BE2C (cell line): ENCODE results near the gene MAPK7.

ENCODE experiments used
- DNase-seq: peaks from one replicate; pipeline ENCODE4 v3.0.0-alpha.2; 2020
- H3K27me3 ChIP-seq: fragments of 250-450 bp; sonication (Bioruptor Pico); 2 replicates; pipeline ENCODE4 v1.5.1; 2020; ENCODE audit warnings: mild to moderate bottlenecking
- H3K36me3 ChIP-seq: fragments of 250-450 bp; sonication (Bioruptor Pico); 2 replicates; pipeline ENCODE4 v1.5.1; 2020; ENCODE audit warnings: mild to moderate bottlenecking
- H3K4me1 ChIP-seq: fragments of 250-450 bp; sonication (Bioruptor Pico); 2 replicates; pipeline ENCODE4 v1.5.1; 2020
- H3K4me3 ChIP-seq: 2 replicates; pipeline ENCODE4 v1.5.1; 2011; ENCODE audit warnings: low read depth, low read length
- H3K9me3 ChIP-seq: fragments of 250-450 bp; sonication (Bioruptor Pico); 2 replicates; pipeline ENCODE4 v1.5.1; 2020
- TF ChIP-seq, protein P1 (sequence below): IDR thresholded peaks from 2 replicates; pipeline ENCODE4 v1.5.1; 2012; ENCODE audit warnings: mild to moderate bottlenecking, low read depth, low read length

MAPK7 gene

DNA sequence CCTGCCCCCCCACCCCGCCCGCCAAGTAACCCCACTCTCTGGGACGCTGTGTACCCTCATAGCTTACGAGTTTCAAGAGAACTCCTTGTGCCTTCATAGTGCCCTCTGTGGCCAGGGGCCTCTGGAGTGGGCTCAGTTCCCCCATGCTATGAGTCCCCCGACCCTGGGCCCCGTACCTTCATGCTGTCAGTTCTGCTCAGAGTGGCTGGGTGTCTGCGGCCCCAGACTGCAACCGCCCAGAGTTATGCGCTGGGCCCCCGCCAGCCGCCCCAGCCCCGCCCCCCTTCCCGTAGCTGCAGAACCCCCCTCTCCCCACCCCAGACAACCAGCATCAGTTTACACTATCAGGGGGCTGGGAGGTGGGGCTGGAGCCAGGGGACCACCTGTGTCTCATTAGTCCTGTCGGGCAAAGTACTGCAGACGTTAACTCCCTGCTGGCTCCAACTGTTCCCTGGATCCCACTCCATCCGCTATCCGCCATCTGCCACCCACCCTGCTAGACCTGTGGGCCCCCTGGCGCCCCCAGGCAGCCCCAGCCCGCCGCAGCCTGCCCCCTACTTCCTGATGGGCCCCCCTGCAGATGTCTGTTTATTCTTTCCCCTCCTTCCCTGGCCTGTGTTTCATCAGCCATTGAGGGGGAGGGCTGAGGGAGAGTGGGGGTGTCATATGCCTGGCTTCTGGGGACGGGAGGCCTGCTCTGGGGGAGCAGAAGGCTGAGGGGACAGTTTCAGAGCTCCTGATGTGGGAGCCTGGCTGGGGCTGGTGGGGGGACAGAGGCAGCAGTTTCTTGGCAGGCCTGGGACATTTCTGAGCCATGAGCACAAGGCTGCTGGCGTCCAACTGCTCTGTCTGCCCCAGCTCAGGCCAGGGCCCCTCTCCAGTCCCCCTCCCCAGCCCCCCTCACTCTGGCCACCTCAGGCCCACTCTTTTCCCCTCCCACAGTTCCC, 8.9 kb downstream of the MAPK7 start, which contains the start of gene MFAP4:
Gene MFAP4, minus strand, starts transcription at position 217 of the 947 bp plus-strand sequence. Its CDS starts 35 bp downstream, at position 182.
- no peaks in the 10 kb centered on the region for H3K4me1 ChIP-seq
- no peaks in the 10 kb centered on the region for H3K36me3 ChIP-seq
- TF ChIP-seq, protein P1, sequence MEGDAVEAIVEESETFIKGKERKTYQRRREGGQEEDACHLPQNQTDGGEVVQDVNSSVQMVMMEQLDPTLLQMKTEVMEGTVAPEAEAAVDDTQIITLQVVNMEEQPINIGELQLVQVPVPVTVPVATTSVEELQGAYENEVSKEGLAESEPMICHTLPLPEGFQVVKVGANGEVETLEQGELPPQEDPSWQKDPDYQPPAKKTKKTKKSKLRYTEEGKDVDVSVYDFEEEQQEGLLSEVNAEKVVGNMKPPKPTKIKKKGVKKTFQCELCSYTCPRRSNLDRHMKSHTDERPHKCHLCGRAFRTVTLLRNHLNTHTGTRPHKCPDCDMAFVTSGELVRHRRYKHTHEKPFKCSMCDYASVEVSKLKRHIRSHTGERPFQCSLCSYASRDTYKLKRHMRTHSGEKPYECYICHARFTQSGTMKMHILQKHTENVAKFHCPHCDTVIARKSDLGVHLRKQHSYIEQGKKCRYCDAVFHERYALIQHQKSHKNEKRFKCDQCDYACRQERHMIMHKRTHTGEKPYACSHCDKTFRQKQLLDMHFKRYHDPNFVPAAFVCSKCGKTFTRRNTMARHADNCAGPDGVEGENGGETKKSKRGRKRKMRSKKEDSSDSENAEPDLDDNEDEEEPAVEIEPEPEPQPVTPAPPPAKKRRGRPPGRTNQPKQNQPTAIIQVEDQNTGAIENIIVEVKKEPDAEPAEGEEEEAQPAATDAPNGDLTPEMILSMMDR = no peak
- DNase-seq = peak; percentile 67
- no peak within 1 kb of the TSS for H3K4me3 ChIP-seq
- H3K9me3 ChIP-seq = no peaks in the 10 kb centered on the region
- no peaks in the 10 kb centered on the region for H3K27me3 ChIP-seq

- DNase-seq = no peak
- TF ChIP-seq, protein P1 = no peak
- Histone ChIP-seq H3K4me1 (no peaks in the 10 kb centered on the region), H3K9me3 (no peaks in the 10 kb centered on the region), H3K36me3 (no peaks in the 10 kb centered on the region), H3K4me3 (no peak overlapping the region), H3K27me3 (no peaks in the 10 kb centered on the region)
Measured at GRCh38 chr17:19387921-19388521, 9.7 kb downstream of the MAPK7 start.

DNA sequence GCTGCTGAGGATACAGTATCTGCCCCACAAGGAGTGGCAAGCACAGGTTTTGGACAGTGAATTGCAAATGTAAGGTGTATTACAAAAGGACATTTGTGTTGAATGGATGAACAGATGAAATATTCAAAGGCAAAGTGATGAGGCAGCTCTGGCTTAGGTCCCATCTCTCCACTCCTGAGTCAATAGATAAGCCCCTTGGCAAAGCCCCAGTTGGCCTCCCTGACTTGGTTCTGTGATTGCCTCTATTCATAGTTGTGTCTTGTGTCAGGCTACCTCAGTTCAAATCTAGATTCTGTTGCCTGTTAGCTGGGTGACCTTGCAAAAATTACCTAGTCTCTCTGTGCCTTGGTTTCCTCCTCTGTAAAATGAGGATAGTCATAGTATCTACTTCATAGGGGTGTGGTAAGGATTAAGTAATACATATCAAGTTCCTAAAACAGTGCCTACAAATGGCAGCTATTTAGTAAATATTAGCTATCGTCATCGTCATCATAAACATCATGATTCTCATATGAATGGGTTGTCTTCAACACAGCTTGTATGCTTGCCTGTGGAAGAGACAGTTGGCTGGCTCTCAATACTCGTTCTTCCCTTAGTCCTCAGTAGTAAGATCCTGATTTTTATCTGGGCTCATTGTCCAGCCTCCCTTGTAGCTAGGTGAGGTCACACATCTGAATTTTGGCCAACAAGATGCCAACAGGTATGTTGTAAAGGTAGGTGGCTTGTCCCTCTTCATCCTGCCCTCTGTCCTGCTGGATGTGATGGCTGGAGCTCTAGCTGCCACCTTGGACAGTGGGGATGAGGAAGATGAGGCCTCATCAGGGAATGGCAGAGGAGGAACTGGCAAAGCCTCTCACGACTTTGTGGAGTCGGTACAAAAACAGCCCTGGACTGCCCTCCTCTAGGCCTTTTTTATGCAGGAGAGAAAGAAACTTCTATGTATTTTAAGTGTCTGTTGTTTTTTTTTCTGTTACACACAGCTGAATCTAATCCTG, 10.8 kb downstream of the MAPK7 start:
- TF ChIP-seq, protein P1 = no peak
- Histone ChIP-seq H3K4me3 (no peak overlapping the region), H3K36me3 (no peaks in the 10 kb centered on the region), H3K9me3 (no peaks in the 10 kb centered on the region), H3K27me3 (no peaks in the 10 kb centered on the region), H3K4me1 (no peaks in the 10 kb centered on the region)
- no peak for DNase-seq

- DNase-seq = no peak
- no peaks in the 10 kb centered on the region for H3K27me3 ChIP-seq
- no peaks in the 10 kb centered on the region for H3K9me3 ChIP-seq
- no peaks in the 10 kb centered on the region for H3K36me3 ChIP-seq
- TF ChIP-seq, protein P1 = no peak
- no peak overlapping the region for H3K4me3 ChIP-seq
- H3K4me1 ChIP-seq = no peaks in the 10 kb centered on the region
Measured at GRCh38 chr17:19390951-19391350, 12.7 kb downstream of the MAPK7 start.

DNA sequence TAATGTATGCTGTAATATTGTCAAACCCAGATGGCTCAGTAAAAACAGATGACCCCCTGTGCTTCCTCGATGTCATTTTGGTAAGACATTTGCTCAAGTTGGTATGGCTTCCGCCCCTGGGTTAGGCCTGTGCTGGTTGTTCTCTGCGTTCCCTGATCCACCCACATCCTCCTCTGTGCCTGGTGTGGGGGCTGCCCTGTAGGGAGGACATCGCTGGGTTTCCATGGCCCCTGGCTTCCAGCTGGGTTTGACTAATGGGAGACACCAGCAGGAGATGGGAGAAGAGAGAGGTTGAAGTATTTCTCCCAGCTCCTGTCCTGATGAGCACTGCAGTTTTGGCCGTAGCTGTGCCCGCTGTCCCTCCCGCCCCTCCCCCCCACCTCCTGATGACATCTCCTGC, 13.1 kb downstream of the MAPK7 start:
- H3K4me3 ChIP-seq = no peak overlapping the region
- DNase-seq = no peak
- H3K36me3 ChIP-seq = no peaks in the 10 kb centered on the region
- no peaks in the 10 kb centered on the region for H3K27me3 ChIP-seq
- TF ChIP-seq, protein P1 = no peak
- H3K4me1 ChIP-seq = no peaks in the 10 kb centered on the region
- H3K9me3 ChIP-seq = no peaks in the 10 kb centered on the region
